GM18861 (cell line): ENCODE data around the gene SH3GL3.

Experiments
- ATAC-seq: cut with Tn5 transposase; IDR thresholded peaks from one replicate; pipeline ENCODE4 v1.9.1; 2021; ENCODE audit not compliant: unreplicated experiment

SH3GL3 gene

DNA sequence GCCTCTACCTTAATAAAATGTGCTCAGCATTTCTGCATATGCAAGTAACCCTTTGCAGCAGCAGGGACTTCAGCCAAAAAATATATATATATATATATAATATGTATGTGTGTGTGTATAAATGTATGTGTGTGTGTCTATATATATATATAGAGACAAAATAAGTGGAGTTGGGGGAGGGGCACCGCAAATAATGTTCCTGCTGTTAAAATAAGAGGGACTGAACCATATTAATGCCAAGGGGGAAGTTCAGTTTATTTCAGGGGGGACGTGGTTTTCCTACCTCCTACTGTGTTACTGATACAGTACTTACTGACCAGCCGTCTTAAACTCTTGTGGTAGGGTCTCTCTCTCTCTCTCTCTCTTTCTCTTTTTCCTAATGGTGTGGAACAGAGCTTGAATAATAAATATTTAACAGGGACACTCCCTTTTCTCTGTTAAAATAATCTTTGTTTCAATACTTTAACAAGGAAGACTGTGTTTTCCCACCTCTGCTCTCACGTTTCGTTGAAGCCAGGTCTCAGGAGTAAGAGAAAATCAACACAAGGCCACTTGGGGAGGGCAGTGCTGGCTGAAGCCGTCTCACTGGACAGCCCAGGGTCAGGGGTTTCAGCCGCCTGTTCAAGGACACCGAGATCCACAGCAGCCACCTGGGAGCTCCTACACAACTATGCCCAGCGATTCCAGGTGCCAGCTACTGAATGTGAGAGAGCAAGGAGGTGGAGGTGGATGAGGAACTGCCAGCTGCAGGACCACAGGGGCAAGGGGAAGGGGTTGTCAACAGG is 164.0 kb downstream of the SH3GL3 start:
- ATAC-seq: no peak

DNA sequence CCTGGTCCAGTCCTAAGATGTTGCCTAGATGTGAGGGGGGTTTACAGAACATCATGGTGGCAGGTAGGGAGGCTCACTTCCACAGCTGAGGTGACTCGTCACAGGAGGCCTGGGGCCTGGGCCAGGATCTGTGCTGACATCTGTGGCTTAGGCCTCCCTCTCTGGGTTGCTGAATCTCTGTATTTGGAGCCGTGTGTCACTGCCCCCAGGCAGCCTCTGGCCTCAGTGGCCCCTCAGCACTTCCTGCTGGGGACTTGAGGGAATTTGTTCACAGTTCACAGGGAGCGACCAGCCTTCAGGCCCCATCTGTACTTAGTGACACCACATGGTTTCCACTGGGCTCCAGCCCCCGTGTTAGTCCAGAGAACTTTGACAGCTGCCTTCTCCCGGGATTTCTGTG is 165.1 kb downstream of the SH3GL3 start:
- ATAC-seq: no peak

DNA sequence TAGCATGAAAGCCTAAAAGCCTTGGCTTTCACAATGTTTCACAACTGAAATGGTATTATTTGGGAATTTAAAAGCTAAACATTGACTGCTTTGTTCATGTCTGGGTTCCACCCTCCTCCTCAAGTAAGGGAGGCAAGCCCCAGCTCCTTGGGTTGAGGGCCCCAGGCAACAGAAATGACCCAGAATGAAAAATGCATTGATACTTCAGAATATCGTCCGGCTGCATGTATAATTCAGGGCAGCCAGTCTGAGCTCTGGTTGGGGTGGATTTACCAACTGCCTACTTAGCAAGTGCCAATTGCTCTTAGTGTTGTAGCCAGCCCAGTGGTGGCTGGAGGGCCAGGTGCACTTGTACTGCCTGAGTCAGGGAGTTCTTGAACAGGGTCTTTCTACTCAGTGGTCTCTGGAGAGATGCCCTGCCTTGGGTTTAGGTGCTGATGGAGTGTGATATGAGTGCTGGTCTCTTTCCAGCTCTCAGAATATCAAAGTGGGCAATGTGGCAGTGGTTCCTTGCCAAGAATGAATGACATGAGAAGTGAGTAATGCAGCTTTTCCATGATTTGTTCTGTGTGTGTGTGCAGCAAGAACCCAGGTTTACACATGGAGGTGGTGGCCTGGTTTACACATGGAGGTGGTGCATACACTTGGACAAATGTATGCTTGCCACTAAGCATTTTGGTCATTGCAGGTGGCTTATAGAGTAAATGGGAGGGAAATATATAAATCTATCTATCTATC is 165.9 kb downstream of the SH3GL3 start:
- no peak for ATAC-seq

DNA sequence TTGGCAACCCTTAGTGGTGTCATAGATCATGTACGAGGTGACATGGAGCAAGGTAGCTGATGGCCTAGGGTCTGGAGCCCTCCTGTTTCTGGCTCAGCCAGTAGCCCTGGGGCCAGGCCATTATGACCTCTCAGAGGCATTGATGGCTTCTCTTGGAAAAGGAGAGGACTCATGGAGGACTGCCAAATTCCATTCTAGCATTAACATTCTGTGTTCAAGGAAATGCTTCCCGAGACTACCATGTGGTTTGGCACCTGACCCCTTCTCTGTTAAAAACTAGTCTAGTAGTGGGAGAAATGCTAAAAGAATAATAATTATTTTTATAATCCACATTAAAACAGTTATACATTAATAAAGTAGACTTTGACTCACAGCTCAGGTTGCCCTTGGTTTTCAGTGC is 166.6 kb downstream of the SH3GL3 start:
- no peak for ATAC-seq

DNA sequence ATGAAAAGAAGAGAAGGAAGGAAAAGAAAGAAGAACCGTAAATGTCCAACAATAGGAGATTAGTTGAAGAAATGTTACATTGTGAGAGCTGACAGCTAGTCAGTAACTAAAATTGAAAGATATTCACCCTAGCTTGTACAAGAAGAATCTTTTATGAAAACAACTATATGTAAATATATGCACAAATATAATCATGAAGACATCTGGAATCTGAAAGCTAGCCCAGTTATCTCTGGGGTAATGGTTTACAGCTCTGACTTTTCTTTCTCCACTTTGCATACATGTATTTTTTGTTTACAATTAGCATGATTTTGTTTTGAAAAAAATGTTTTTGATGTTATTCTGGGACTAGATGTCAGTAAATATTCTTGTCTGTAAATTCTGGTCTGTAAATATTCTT is 169.7 kb downstream of the SH3GL3 start:
- ATAC-seq: no peak

DNA sequence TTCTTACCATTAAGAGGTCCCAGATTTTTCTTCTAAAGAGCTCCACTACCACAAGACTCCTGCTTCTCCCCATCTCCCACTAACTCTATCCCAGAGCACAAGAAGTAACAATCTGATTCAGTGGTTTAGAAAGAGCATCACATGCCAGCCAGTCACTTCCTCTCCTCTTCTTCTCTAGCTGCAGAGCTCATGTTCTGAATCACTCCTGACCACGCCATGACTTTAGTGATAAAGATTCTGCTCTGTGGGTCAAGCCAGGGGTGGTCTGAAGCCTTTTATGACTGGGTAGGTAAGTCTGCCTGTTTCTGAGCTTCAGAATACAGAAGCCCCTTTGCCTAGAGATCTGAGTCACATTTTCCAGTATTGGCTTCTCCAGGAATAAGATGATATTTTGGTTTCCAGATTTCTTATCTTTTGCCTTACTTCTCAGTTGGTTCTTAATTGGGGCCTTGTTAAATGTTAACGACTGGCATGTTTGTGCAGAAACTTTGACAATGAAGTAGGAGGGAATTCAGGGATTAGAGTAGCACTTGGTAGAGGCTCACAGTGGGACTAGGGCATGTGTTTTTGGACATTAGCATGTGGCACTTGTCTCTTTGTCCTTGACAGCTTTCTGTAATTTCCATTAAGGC is 179.1 kb downstream of the SH3GL3 start:
- ATAC-seq: no peak

DNA sequence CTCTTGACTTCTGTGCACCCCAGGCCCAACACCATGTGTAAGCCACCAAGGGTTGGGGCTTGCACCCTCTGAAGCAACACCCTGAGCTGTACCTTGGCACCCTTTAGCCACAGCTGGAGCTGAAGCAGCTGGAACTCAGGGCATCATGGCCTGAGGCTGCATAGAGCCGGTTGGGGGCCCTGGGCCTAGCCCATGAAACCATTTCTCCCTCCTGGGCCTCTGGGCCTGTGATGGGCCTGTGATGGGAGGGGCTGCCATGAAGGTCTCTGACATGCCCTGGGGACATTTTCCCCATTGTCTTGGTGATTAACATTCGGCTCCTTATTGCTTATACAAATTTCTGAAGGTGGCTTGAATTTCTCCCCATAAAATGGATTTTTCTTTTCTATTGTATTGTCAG is 184.4 kb downstream of the SH3GL3 start:
- ATAC-seq: no peak

DNA sequence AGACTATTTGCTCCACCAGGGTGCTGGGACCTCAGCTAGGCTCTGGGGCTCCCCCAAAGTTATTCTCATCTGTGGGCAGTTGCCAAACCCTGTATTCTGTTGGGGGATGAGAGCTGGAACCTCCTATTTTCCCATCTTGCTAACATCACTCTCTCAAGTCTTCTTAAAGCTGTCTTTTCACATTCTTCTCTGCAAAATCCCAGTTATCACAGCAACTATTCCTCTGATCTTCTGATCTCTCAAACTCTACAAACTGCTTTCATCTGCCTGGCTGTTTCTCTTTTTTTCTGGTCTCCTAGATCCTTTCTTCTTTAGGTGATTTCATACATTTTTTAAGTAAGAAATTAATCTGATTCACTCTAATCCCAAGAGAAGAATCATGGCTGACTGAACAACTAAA is 196.1 kb downstream of the SH3GL3 start:
- ATAC-seq: no peak

DNA sequence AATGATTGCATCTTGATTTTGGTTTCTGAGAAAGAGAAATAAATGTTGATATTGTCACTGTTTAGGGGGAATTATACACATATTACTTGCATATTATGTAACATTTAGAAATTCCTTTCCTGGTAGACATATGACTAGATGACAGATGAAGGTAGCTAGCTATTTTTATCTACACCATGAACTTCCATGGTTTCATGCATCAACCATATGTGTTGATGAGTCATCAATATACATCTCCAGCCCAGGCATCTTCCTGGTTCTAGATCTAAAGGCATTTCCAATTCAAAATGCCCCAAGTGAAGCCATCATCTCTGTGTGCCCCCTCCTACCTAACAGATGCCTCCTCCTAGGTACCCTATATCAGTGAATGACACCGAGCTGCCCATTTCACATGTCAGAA is 197.3 kb downstream of the SH3GL3 start:
- no peak for ATAC-seq

DNA sequence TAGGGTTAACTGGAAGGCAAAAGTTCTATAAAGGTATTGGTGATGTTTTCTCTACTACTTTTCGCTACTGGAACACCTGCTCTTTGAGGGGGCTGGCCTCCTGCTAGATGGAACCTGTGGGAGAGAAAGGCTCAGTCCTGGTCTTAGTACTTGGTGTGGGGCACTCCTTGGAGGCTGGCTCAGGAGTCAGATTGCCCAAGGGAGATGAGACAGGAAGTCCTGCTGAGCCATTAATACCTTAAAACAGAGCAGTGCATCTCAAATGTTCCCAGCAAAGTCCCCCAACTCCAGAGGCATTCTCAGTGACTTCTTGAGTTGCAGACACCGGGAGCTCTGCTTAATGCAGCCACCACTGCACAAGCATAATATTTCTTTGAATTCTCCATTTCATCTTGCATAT is 203.7 kb downstream of the SH3GL3 start:
- ATAC-seq: no peak

DNA sequence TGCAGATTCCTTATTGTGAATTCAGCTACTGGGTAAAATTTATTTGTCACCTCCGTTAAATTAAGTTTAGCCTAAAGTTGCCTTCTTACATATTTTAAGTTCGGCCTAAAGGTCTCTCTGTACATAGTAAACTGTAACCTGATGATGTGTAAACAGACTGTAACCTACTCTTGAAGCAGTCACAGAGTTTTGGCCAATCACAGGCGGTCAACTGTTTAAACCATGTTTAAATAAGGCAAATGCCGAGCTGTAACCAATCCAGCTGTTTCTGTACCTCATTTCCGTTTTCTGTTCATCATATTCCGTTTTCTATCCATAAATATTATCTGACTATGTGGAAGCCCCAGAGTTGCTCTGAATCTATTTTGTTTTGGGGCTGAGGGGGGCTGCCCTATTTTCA is 204.4 kb downstream of the SH3GL3 start:
- no peak for ATAC-seq

DNA sequence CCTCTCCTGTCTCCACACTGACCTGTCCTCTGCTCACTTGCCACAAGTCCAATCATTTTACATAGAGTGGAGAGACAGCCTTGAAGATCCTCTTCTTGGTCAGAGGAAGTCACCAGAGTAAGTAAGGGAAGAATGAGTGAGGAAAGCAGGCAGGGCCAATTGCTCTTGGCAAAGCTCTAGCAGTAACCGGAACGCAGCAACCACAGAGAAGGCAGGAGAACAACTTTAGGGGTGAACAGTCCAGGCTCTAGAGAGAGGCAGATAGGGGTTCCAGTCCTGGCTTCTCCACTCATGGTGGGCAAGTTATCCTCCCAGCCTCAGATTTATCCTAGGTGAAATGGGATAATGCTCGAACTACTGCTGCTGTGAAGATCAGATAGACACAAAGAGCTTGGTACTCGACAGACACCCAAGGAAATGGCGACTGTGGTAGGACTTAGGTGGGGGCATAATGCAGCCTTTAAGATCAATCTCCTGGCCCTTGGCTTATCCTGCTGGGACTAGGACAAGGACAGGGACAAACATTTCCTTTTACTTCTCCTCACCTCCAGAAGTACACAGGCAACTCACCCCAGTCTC is 205.6 kb downstream of the SH3GL3 start:
- ATAC-seq: no peak

DNA sequence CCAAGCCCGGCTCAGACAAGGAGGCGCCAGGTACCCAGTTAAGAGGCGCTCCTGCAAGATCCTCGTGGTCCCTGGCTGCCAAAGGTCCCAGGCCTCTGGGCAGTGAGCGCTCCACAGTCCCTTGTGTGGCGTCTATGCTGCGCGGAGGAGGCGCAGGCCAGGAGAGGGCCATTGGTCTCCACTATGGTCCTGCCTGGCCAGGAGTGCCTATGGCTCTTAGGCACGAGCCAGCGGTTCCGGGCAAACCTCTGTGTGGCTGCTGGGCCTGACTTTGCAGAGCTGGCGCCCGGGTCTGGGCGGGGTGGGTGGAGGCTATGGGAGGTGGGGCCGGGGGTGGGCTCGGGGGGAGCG is 206.1 kb downstream of the SH3GL3 start:
- no peak for ATAC-seq

DNA sequence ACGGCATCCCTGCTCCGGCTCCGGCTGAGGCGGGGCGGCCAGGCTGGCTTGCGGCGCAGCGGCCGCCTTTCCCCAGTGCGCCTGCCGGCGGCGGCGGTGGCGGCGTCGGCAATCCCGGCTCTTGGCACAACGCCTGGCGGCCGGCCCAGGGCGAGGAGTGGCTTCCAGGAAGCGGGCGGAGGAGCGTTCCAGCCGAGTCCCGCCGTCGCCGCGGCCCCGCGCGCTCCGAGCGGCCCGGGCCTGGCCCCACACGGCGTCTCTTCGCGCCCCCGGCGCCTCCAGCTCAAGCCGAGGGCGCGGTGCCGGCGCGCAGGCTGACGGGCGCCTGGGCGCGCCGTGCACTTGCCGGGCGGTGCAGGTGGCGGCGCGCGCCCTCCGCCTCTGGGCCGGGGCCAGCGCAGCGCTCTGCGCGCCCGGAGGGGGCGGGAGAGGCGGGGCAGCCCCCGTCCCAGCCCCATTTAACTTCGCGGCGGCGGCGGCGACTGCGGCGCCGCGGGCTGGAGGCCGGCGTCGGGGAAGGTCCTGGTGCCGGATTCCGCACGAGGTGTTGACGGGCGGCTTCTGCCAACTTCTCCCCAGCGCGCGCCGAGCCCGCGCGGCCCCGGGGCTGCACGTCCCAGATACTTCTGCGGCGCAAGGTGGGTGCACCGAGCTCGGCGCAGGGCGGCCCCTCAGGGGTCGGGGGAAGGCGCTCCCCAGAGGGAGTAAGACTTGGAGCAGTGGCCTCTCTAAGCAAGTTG is 206.7 kb downstream of the SH3GL3 start, which contains the start of gene ADAMTSL3:
ADAMTSL3 (plus strand) TSS at position 485 of the 740 bp plus-strand sequence. CDS start 1,639 bp downstream, outside the sequence.
- ATAC-seq: no peak

DNA sequence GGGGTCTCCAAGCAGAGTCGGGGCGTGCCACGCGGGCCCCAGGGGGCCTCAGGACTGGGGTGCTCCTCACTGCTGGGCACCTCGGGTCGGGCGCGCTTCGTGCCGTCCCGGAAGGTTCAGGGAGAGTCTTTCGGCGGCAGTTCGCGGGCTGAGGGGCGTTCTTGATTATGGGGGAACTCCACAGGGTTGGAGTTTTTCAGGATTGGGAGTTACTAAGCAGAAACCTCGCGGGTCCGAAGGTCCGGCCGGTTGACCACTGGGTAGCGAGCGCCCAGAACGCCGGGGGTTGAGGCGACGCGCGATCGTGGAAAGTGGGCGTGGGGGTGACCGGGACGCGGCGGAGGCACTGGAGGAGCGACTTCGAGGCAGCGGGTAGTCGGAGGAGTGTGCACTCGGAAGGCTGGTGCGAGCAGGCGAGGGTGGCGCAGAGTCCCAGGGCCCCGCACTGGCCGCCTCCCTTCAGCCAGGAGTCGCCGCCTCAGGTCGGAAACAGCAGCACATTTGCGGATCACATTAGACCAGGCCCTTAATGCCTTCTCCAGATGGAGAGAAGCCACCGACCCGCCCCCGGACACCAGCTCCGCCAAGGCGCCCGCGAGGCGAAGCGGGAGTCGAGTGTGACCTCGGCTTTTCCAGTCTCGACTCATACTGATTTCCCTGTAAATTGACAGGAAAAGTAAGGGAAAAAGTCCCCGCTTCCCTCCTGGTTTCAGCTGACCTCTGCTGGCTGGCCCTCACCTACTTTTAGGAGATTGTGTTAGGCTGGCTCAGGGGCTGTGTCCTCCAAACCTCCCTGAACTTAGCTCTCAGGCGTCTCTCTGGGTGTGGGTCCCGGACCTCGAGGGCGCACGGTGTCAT is 207.5 kb downstream of the SH3GL3 start:
- no peak for ATAC-seq

DNA sequence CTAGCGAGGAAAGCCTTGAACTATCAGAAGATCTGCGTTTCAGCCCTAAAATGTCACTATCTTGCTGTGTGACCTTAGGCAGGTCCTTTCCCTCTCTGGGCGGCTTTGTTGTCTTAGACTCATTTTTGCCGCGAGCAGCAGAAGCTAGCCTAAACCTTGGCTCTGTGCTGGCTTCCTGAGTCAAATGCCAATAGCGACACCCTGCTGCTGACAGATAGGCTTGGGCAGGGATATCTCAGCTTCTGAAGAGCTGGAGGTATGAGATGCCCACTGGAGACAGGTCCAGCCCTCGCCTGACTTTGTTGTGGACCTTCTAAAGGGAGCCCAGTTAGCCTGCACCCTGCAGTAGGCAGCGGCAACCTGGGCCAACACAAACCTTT is 208.1 kb downstream of the SH3GL3 start:
- no peak for ATAC-seq

DNA sequence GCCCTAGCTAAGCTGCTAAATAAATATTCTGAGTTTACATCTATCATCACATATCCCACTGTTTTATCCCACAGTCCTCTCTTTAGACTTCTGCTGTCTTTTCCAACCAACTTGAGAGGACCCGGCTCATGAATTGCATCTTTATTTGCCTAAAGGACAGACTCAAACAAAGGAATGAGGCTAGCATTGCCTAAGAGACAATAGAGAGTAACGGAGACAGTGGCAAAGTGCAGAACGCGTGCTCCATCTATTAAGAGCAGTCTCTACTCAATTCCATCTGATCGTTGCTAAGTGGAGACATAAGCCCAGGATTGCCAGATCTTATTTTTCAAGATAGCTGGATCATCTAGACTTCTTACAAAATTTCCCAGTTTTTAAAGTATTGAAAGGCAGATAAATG is 209.1 kb downstream of the SH3GL3 start:
- ATAC-seq: no peak

DNA sequence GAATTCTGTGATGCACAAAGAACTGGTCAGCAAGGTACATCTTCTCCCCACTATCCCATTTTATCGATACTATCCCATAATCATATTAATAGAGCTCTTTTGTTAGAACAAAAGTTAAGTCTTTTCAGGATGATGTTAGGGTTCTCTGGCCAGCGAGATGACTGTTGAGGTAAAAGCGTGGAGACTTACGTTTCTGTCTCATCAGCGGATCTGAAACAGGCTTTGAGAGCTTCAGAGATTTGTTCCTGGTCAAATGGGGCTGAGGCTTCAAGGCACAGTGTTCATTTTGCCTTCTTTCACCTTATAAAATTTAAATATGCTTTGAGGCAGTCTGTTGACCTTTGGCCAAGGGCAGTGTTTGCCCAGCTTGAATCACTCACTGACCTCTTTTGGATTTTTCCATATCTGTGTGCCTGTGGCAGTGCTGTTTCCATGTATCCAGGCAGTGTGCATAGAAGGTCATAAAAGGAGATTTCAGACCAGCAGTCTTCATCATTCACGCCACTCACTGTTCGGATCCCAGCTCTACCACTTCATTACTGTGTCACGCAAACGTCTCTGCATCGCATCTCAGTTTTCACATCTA is 209.9 kb downstream of the SH3GL3 start:
- no peak for ATAC-seq

DNA sequence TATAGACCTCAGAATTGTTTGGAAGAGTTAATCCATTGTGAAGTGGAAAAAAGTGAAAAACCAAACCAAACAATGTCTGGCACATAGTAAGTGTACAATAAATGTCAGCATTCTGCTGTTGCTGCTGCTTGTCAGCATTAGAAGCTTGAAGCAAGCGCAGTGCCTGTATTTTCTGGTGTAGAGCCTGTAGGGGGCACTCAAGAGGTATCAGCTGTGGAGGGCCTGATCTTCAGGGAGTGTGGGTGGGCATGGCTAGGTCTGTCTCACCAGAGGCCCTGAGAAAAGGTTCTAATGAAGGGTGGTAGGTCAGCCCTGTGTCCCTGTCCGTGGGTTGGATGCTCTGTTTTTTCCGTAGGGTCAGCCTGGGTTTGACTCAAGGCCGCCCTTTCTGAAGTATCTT is 210.4 kb downstream of the SH3GL3 start:
- ATAC-seq: no peak
